SU-DHL-6 (cell line): ENCODE measurements around the gene MFN2.

Source experiments
- EZH2phosphoT487 ChIP-seq: fragments of 200-600 bp; sonication (generic), shearing (Covaris generic); conservative IDR thresholded peaks from 2 replicates; pipeline ENCODE4 v1.6.1; 2018; ENCODE audit warnings: mild to moderate bottlenecking, antibody characterized with exemption, low read length, moderate library complexity, mixed read lengths
- TF ChIP-seq, protein P1 (sequence below): fragments of 200-600 bp; sonication (generic); IDR thresholded peaks from one replicate; pipeline ENCODE4 v1.5.1; 2017; ENCODE audit warnings: antibody characterized with exemption, mild to moderate bottlenecking, low read length, moderate library complexity; ENCODE audit not compliant: insufficient read depth, poor library complexity, severe bottlenecking

DNA sequence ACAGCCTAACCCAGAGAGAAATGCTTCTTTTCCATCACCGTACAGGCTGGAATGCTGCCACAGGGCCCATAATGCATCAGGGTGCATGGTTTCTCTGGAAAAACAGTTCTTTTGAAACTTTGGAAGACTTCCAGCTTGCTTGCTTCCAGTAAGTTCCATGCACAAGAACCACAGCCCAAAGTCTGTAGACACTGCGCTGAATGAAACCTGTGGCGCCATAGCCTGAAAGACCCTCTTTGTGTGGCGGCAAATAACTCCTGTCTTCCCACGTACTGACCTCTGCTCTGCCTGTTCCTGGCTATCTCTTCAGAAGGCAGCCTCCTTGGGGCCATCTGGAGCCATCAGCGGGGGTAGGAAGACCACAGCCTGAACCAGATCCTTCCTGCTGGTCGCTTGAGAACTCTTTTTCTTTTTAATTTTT, 54.1 kb downstream of the MFN2 start:
- TF ChIP-seq, protein P1, sequence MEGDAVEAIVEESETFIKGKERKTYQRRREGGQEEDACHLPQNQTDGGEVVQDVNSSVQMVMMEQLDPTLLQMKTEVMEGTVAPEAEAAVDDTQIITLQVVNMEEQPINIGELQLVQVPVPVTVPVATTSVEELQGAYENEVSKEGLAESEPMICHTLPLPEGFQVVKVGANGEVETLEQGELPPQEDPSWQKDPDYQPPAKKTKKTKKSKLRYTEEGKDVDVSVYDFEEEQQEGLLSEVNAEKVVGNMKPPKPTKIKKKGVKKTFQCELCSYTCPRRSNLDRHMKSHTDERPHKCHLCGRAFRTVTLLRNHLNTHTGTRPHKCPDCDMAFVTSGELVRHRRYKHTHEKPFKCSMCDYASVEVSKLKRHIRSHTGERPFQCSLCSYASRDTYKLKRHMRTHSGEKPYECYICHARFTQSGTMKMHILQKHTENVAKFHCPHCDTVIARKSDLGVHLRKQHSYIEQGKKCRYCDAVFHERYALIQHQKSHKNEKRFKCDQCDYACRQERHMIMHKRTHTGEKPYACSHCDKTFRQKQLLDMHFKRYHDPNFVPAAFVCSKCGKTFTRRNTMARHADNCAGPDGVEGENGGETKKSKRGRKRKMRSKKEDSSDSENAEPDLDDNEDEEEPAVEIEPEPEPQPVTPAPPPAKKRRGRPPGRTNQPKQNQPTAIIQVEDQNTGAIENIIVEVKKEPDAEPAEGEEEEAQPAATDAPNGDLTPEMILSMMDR = no peak
- TF ChIP-seq EZH2phosphoT487 = no peak
